Bronchial epithelial cell (primary cell): ENCODE results near the gene BATF3. TPM values are rescaled to one million over a fixed set of nuclear protein-coding genes. Genes with fewer than 3 reads are reported as not detected.

Experiments
- DNase-seq: peaks from one replicate; pipeline ENCODE4 v3.0.0-alpha.2; 2010; ENCODE audit warnings: low read depth
- FAIRE-seq: peaks from 2 replicates; lab custom pipeline; 2011; peaks lifted over from hg19 to GRCh38; lab: Jason Lieb, UNC
- H3K27me3 ChIP-seq: 2 replicates; pipeline ENCODE4 v1.5.1; 2011; ENCODE audit warnings: low read length; ENCODE audit not compliant: control insufficient read depth, insufficient read depth
- H3K36me3 ChIP-seq: 2 replicates; pipeline ENCODE4 v1.5.1; 2011; ENCODE audit warnings: low read length; ENCODE audit not compliant: control insufficient read depth, insufficient read depth
- H3K4me3 ChIP-seq: 2 replicates; pipeline ENCODE4 v1.5.1; 2011; ENCODE audit warnings: mild to moderate bottlenecking, low read depth, low read length, control low read depth
- CTCF ChIP-seq: IDR thresholded peaks from 2 replicates; pipeline ENCODE4 v1.5.1; 2011; ENCODE audit warnings: mild to moderate bottlenecking, moderate library complexity, low read length, control low read depth, inconsistent platforms; ENCODE audit not compliant: insufficient read depth, severe bottlenecking
- total RNA-seq: library from RNA; depleted of rRNA; stranded (reverse); fragments of >200 nt; gene quantifications from 2 replicates; pipeline ENCODE4 v1.2.1, GENCODE V29; 2014

BATF3 gene
- total RNA-seq, 1 donor from 2014 or later, result 0.26 TPM

GRCh38 chr1:212670882-212671281 is 28.8 kb downstream of the BATF3 start:
- DNase-seq (no peak), FAIRE-seq (no peak)

GRCh38 chr1:212670301-212670700 is 29.3 kb downstream of the BATF3 start:
- FAIRE-seq (no peak), DNase-seq (no peak)
- Histone ChIP-seq H3K27me3 (no peaks in the 10 kb centered on the region), H3K36me3 (no peaks in the 10 kb centered on the region), H3K4me3 (no peak overlapping the region)
- no peak for TF ChIP-seq CTCF

More at GRCh38 chr1:212670882-212671281, 28.8 kb downstream of the BATF3 start:
- Histone ChIP-seq H3K36me3 (no peaks in the 10 kb centered on the region), H3K27me3 (no peaks in the 10 kb centered on the region), H3K4me3 (no peak overlapping the region)
- TF ChIP-seq CTCF, result no peak

GRCh38 chr1:212669600-212669999 is 30.0 kb downstream of the BATF3 start:
- DNase-seq (no peak), FAIRE-seq (no peak)
- TF ChIP-seq CTCF, result no peak
- no peaks in the 10 kb centered on the region for H3K36me3 ChIP-seq
- H3K27me3 ChIP-seq, result no peaks in the 10 kb centered on the region
- H3K4me3 ChIP-seq, result no peak overlapping the region

GRCh38 chr1:212669102-212669501 is 30.5 kb downstream of the BATF3 start:
- no peaks in the 10 kb centered on the region for H3K36me3 ChIP-seq
- FAIRE-seq, result no peak
- H3K4me3 ChIP-seq, result no peak overlapping the region
- TF ChIP-seq CTCF, result no peak
- H3K27me3 ChIP-seq, result no peaks in the 10 kb centered on the region
- no peak for DNase-seq

GRCh38 chr1:212668477-212668876 is 31.2 kb downstream of the BATF3 start:
- TF ChIP-seq CTCF, result no peak
- H3K27me3 ChIP-seq, result no peaks in the 10 kb centered on the region
- no peak overlapping the region for H3K4me3 ChIP-seq
- DNase-seq (no peak), FAIRE-seq (no peak)
- H3K36me3 ChIP-seq, result no peaks in the 10 kb centered on the region
